GM18505 (cell line): ENCODE results near the gene TGM5.
"Not testable (repeated sequence)": the region's sequence is repeated elsewhere in the genome, so short reads cannot be mapped to it uniquely, and the experiment has no call there.

Source experiments
- ATAC-seq: cut with Tn5 transposase; IDR thresholded peaks from one replicate; pipeline ENCODE4 v1.9.1; 2021; ENCODE audit not compliant: unreplicated experiment
- POLR2A ChIP-seq: IDR thresholded peaks from 4 replicates; pipeline ENCODE4 v1.6.1; 2011; ENCODE audit warnings: borderline replicate concordance; ENCODE audit not compliant: insufficient read depth, insufficient read length; ENCODE audit errors: extremely low read depth

Gene TGM5, protein sequence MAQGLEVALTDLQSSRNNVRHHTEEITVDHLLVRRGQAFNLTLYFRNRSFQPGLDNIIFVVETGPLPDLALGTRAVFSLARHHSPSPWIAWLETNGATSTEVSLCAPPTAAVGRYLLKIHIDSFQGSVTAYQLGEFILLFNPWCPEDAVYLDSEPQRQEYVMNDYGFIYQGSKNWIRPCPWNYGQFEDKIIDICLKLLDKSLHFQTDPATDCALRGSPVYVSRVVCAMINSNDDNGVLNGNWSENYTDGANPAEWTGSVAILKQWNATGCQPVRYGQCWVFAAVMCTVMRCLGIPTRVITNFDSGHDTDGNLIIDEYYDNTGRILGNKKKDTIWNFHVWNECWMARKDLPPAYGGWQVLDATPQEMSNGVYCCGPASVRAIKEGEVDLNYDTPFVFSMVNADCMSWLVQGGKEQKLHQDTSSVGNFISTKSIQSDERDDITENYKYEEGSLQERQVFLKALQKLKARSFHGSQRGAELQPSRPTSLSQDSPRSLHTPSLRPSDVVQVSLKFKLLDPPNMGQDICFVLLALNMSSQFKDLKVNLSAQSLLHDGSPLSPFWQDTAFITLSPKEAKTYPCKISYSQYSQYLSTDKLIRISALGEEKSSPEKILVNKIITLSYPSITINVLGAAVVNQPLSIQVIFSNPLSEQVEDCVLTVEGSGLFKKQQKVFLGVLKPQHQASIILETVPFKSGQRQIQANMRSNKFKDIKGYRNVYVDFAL

DNA sequence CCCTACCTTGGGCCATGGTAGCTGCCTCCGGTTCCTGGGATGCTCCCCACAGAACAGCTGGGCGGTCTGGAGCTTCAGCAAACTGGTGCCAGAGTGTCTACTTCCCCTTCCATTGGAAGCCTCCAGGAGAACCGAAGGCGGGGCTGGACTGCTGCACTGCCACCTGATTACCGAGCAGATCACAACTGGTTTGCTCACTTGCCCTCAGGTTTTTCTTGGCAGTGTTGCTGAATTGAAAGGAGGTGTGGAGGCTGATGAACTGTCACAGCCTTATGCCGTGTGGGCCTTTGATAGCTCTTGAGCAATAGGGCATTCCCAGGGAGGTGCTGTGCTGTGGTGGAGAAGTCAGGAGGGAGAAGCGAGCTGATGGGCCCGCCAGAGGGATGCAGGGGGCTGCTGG, at the start of gene TGM5:
Gene TGM5 (minus strand): TSS at position 95 of the 400 bp plus-strand sequence. CDS start 79 bp downstream, at position 16.
- ATAC-seq, result no peak
- TF ChIP-seq POLR2A, result no peak

DNA sequence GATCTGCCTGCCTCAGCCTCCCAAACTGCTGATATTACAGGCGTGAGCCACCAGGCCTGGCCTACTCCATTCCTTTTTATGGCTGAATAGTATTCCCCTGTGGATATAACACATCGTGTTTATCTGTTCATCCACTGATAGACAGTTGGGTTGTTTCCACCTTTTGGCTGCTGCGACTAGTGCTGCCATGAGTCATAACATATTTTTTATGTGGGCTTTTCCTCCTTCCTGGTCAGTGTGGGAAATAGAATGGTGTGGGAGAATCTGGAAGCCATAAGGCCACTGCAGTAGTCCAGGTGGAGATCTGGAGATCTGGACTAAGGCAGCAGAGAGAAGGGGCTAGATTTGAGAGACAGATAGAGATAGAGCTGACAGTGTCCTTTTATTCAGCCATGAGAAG, 47.4 kb upstream of the TGM5 start:
- no peak for TF ChIP-seq POLR2A
- no peak for ATAC-seq

DNA sequence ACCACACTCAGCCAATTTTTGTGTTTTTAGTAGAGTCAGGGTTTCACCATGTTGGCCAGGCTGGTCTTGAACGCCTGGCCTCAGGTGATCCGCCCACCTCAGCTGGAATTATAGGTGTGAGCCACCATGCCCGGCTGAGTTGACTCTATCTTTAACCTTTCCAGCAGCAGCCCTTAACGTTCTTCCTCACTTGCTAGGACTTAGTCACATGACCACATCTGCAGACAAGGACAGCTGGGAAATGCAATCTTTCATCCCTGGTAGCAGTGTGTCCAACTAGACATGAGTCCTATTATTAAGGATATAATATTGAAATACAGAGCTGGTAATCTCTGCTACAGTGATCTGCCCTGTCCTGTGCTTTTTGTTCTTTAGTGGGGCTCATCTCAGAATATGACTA, 45.6 kb upstream of the TGM5 start:
- no peak for ATAC-seq
- no peak for TF ChIP-seq POLR2A

DNA sequence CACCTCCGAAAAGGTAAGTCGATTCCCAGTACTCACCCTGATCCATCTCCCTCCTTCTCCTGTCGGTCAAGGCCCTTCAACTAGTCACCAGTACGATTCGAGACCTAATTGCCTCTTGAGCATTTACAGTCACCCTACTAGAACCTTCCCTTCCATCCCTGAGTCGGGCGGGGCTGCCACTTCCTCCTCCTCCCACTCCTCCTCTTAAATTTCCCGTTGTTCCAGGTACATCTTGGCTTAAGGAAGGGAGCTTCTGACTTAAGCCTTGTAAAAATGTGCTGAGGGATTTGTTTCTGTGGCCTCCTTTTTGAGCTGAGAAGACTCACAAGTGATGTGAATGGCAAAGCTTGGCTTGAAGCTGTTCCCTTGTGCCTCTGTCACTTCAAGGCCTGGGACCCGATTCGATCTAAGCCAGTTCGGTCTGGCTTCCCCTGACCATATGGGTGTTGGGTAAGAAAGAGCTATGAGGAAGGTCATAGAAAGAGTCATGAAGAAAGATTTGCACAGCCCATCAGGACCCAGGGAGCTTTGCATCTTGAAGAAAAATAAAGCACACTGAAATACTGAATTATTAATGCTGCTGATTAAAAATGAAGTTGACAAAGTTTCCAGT, 35.6 kb upstream of the TGM5 start, which contains the start of gene TGM7:
Gene TGM7 (minus strand): TSS at position 51 of the 613 bp plus-strand sequence.
- no peak for ATAC-seq
- TF ChIP-seq POLR2A, result no peak

DNA sequence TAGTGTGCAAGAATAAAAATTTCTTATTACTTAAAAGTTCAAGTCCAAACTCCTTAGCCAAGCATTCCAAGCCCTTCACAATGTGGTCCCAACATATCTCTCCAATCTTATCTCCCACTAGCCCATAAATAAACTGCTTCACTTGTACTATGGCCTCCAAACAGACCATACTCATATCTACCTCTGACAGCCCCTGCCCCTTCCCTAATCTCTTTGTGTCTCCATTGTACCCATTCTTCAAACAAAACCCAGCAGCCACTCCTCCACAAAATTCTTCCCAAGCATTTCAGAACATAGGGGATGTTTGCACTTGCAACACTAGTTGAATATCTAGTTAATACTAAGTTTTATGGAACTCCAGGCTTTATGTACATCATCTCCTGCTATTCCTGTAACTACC, 33.2 kb upstream of the TGM5 start:
- no peak for ATAC-seq

DNA sequence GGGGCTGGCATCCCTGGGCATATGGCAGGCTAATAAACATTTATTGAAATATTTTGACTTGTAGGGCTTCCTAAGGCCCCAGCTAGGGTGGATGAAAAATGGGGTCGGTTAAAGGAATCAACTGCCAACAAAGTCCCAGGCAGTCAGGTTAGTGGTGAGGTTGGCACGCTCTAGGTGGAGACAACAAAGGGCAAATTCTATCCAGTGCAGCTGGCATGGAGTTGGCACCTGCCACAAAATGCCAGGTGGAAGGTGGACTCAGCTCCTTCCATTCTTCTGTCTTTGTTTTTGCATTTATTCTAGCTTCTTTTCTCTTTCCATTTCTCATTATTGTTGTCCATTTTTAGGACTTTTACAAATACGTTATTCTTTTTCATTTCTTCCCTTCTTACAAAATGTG, 32.7 kb upstream of the TGM5 start:
- ATAC-seq, result no peak
- no peak for TF ChIP-seq POLR2A

More for the DNA sequence above, 33.2 kb upstream of the TGM5 start:
- no peak for TF ChIP-seq POLR2A

DNA sequence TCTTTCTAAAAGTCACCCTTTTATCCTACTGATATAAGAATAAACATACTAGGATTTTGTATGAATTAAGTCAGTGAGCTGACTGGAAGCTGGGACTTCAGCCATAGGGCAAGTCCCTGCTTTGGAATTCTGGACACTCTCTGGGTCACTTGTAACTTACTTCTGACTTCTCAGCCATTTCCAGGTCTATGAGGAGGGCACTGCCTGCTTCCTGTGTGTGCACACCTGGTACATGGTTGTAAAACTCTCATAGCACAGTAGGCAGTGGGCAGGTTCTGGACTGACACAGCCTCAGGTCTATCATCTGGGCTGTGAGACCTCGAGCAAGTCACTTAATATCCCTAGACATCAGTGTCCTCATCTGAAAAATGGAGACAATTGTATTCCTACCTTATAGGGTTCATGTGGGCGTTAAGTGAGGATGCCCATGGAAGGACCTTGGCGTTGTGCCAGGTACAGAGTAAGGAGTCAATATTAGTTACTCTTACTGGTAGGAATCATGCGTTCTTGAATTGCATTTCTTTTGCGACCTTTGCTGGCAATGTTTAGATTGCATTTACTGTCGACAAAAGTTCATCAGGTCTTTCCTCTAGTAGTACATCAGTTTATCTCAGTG, 27.5 kb upstream of the TGM5 start:
- no peak for TF ChIP-seq POLR2A
- ATAC-seq, result no peak

DNA sequence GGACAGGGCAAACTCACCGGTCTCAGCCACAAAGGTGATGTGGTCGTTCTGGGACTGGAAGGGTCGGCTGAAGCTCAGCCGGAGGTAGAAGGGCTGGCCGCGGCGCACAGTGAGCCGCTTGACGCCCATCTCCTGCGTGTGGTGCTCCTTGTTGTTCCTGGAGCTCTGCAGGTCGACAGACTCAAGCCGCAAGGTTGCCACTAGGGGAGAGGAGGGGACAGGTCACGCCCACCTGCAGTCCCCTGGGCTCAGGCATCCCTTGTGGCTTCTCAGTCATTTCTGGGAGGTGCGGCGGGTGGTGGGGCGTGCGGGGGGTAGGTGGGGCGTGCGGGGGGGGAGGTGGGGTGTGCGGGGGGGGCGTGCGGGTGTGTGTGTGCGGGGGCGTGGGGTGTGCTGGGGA, 26.7 kb upstream of the TGM5 start:
- no peak for ATAC-seq
- TF ChIP-seq POLR2A, result no peak

DNA sequence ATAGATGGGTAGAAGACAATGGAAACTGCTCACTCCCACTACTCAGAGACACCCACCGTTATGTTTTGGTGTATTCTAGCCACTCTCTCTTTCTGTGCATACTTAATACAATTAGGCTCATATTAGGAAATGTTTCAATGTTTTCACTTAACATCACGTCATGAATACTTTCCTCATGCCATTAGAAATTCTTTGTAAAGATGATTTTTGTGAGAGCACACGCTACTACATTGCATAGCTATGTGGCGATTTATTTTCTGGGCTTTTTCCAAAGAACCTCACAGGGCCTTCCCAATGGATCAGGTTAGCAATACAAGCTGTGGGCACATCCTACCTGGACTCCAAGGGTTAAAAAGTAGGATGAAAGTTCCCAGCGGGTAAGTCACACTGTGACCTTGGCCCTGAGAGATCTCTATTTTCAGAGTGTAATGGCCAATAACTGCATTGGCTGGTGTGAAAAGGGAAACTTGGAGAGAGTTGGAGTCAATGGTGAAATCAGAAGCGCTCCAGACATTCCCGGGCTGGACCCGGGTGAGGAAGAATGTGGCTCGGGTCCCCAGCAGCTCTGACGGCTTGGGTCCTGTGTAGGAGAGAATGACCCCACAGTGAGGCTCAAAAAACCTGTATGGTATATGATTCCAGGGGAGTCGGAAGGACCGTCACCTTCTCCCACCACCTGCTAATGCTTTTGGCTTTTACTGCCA, 25.8 kb upstream of the TGM5 start:
- no peak for TF ChIP-seq POLR2A
- no peak for ATAC-seq

DNA sequence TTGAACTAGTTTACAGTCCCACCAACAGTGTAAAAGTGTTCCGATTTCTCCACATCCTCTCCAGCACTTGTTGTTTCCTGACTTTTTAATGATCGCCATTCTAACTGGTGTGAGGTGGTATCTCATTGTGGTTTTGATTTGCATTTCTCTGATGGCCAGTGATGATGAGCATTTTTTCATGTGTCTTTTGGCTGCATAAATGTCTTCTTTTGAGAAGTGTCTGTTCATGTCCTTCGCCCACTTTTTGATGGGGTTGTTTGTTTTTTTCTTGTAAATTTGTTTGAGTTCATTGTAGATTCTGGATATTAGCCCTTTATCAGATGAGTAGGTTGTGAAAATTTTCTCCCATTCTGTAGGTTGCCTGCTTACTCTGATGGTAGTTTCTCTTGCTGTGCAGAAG, 22.9 kb upstream of the TGM5 start:
- not testable (repeated sequence) for ATAC-seq

DNA sequence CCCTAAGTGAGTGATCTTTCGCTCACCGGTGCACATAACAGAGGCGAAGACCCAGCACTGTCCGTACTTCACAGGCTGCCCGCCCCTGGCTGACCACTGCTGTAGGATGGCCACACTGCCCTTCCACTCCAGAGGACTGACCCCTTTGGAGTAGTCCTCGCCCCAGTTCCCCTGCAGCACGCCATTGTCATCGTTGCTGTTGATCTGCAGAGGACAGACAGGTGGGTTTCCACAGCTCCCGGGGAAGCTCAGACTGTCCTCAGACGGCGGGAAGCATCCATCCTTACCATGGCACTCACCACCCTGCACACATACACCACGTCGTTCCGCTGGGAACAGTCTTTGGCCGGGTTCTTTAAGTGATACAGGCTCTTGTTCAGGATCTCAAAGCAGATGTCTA, 20.5 kb upstream of the TGM5 start:
- TF ChIP-seq POLR2A, result no peak
- ATAC-seq, result no peak

DNA sequence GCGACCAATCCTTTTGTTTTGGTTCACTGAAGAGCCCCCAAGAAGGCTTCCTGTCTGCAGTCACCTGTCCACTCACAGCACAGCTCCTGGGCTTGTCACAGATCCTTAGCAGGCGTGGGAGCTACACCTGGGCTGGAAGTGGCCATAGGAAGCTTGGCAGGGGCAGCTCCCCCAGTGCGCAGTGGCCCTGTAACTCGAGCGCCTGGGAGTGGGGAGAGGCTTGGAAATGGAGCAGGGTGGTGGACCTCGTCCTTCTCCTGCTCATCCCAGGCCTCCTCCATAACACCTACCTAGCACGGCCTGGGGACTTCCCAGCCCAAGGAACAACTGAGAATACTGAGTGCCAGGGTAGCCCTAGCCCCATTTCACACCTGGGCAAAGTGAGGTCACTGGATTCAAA, 19.3 kb upstream of the TGM5 start:
- no peak for TF ChIP-seq POLR2A
- ATAC-seq, result no peak

DNA sequence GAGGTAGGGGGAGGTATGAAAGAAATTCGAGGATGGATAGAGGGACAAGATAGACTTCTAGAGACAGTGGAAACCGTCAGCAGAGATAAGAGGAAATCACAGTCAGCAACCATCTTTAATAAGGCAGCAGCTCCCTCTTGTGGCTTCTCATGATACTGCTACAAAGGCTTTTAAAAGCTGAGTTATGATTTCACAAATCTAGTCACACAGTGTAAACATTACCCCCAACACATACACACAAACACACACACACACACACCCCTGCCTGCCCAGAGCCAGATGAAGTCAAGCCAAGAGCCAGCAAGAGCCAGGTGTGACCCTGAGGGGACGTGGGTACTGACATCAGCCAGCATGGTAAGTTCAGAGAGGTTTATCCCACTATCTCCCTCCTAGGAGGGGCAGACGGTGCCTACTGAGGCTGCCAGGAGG, 18.9 kb upstream of the TGM5 start:
- TF ChIP-seq POLR2A, result no peak
- no peak for ATAC-seq

DNA sequence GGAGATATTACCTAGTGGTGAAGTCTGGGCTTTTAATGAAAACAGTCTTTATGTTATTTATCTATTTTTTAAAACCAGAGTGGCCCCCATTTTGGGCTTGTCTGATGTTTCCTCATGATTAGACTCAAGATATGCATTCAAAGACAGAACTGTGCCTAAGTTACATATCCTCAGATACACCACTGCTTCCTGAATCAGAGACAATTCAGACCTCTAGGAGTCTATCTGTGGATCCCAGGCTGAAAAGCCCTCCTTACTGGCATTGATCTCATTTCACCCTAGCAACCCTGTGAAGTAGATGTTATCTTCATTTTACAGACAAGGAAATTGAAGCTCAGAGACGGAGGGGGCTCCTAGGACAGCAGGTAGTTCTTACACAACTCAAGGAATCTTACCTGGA, 16.8 kb upstream of the TGM5 start:
- TF ChIP-seq POLR2A, result no peak
- ATAC-seq, result no peak
